AG09309 (cell line): ENCODE results near the gene CDC42BPB.

ENCODE experiments used
- DNase-seq: peaks from one replicate; pipeline ENCODE4 v3.0.0-alpha.2; 2010; ENCODE audit warnings: low read depth
- H3K4me3 ChIP-seq: 2 replicates; pipeline ENCODE4 v1.5.1; 2011; ENCODE audit warnings: mild to moderate bottlenecking, low read depth, low read length, moderate library complexity; ENCODE audit not compliant: control insufficient read depth
- CTCF ChIP-seq: IDR thresholded peaks from 2 replicates; pipeline ENCODE4 v1.5.1; 2011; ENCODE audit warnings: mild to moderate bottlenecking, low read depth, low read length, inconsistent platforms; ENCODE audit not compliant: insufficient read depth, control insufficient read depth; ENCODE audit errors: missing control alignments

Gene CDC42BPB

GRCh38 chr14:103019826-103020225 is 37.5 kb downstream of the CDC42BPB start:
- no peak overlapping the region for H3K4me3 ChIP-seq
- DNase-seq = no peak
- TF ChIP-seq CTCF = no peak

DNA sequence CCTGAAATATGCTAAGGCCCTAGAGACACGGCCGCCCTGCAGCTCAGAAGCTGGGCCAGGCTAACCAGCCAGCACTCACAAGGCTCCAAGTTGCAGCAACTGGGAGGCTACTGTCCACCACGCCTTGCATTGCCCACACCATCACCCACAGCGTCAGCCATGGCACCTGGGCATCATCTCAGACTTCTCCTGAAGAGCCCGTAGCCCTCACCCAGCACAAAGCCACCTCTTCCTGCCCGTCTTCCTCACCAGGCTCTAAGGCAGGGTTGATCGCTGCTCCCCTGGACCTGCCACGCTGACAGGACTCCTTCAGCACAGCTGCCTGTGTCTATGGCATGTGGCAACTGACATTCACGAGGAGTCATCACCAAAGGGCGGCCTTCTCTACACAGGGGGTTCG is 38.1 kb downstream of the CDC42BPB start:
- TF ChIP-seq CTCF = no peak
- DNase-seq = no peak
- no peak overlapping the region for H3K4me3 ChIP-seq

DNA sequence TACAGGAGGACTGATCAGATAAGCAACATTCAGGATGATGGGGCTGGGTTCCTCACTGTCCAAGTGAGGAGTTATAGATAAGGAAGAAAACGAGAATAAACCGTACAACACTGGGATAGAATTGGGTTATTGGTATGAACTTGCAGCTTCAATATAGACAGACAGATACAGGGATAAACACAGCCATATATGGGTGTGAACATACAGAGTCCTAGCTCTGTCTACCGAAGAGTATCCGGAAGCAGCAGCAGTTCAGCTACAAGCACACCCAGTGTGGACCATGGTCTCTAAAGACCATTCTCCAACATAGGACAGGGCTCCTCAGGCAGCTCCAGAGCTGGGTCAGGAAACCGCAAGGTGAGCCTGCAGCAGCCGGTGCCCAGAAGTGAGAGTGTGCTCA is 40.8 kb downstream of the CDC42BPB start:
- no peak for TF ChIP-seq CTCF
- H3K4me3 ChIP-seq = no peak overlapping the region
- DNase-seq = no peak

DNA sequence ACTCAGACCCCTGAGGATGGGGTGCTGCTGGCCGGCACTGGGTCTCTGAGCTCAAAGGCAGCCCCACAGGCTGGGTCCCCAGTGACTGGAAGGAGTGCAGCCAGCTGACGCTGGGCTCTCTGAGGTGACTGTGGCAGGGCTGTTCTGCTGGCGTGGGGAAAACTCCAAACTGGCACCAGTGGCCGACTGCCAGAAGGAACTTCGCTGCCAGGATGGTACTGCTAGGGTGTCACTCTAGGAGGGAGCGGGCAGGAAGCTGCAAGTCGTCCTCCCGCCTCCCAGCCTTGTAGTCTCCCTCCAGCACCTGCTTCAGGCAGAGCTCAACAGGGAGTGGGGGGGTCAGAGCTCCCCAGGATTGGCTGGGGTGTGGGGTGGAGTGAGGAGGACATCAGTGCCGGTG is 41.3 kb downstream of the CDC42BPB start:
- no peak for TF ChIP-seq CTCF
- no peak for DNase-seq
- no peak overlapping the region for H3K4me3 ChIP-seq

- TF ChIP-seq CTCF = no peak
- no peak overlapping the region for H3K4me3 ChIP-seq
- DNase-seq = no peak
Observed at GRCh38 chr14:103015426-103015825, 41.9 kb downstream of the CDC42BPB start.

DNA sequence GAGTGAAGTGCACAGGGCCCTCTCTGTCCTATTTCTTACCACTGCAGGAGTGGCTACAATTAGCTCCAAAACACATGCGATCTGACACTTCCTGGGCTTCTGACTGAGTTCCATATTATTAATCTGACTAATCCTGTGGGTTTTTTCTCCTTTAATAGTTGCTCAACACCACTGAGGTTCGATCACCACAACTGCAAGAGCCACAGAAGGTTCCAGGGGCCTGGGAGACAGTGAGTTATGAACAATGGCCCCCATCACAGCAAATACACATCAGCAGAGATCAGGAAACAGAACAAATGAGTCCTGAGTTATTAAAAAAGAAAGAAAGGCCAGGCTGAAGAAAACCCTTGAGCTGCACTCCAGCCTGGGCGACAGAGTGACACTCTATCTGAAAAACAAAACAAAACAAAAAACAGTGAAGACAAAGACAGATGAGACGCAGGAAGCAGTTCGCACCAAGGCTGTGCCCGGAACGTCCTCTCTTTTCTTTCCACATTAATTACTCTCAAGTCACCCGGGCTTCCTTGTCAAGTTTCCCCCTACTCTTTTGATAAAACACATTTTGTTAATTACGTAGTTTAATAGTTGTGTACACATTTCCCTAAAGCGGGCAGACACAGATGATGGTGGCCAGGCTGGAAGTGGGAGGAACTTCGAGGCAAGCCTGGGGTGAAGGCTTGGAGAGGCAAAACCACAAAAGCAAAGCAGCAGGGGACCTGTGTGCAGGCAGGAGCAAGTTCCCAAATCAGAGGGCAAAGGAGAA is 42.7 kb downstream of the CDC42BPB start:
- no peak for DNase-seq
- no peak overlapping the region for H3K4me3 ChIP-seq
- TF ChIP-seq CTCF = no peak
